Measurements from ENCODE around the gene NOL4L. TPM values are rescaled to one million over a fixed set of nuclear protein-coding genes. Genes with fewer than 3 reads are reported as not detected.

Gene NOL4L
- total RNA-seq, 1 donor from 2014 or later, result 11.9 TPM

DNA sequence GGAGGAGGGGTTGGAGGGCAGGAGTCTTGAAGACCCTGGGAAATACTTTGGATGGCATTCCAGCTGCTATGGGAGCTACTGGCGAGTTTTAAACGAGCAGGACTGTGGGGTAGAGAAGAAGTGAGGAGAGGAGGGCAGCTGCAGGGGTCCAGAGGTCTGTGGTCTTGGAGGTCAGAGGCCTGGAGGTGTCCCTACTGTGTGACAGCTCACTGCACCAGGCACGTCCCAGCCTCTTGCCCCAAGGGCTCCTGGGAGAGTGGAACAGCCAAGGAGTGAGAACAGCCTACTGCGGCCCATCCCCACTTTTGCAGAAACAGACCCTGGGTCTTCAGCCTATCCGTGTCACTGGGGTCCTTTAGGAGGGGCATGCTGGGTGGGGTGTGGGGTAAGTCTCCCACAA is 2.9 kb upstream of the NOL4L start:
- Histone ChIP-seq H3K27ac (no peak overlapping the region), H3K4me1 (peaks cover 5% of the 10 kb centered on the region), H3K4me3 (no peak overlapping the region), H3K9me3 (ENCODE audit: low read depth) (no peaks in the 10 kb centered on the region), H3K79me2 (ENCODE audit: low read depth) (no peaks in the 10 kb centered on the region), H3K9ac (no peak overlapping the region), H3K27me3 (peaks cover 51% of the 10 kb centered on the region), H3K36me3 (no peaks in the 10 kb centered on the region), H3F3A (ENCODE audit: low read depth) (peaks cover 33% of the 10 kb centered on the region), H2AFZ (replicated peaks) (no peak overlapping the region), H3K4me2 (no peak overlapping the region), H4K20me1 (ENCODE audit: low read depth) (peaks cover 3% of the 10 kb centered on the region)
- peaks cover 16% of the 10 kb centered on the region for H3K4me1 Mint-ChIP-seq
- H3K36me3 Mint-ChIP-seq, result no peaks in the 10 kb centered on the region
- DNase-seq (ENCODE audit: low spot score), result no peak
- no peak overlapping the region for H3K27ac Mint-ChIP-seq
- peak overlapping the region; percentile 4 for H3K4me3 Mint-ChIP-seq
- H3K9me3 Mint-ChIP-seq, result peaks cover 2% of the 10 kb centered on the region
- TF ChIP-seq, protein P1, sequence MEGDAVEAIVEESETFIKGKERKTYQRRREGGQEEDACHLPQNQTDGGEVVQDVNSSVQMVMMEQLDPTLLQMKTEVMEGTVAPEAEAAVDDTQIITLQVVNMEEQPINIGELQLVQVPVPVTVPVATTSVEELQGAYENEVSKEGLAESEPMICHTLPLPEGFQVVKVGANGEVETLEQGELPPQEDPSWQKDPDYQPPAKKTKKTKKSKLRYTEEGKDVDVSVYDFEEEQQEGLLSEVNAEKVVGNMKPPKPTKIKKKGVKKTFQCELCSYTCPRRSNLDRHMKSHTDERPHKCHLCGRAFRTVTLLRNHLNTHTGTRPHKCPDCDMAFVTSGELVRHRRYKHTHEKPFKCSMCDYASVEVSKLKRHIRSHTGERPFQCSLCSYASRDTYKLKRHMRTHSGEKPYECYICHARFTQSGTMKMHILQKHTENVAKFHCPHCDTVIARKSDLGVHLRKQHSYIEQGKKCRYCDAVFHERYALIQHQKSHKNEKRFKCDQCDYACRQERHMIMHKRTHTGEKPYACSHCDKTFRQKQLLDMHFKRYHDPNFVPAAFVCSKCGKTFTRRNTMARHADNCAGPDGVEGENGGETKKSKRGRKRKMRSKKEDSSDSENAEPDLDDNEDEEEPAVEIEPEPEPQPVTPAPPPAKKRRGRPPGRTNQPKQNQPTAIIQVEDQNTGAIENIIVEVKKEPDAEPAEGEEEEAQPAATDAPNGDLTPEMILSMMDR (IDR thresholded peaks at IDR 0.05), result no peak
- TF ChIP-seq EZH2phosphoT487 (IDR thresholded peaks at IDR 0.05), result no peak
- TF ChIP-seq EZH2 (IDR thresholded peaks at IDR 0.05), result no peak
- H3K27me3 Mint-ChIP-seq (ENCODE audit: insufficient read depth, low read depth), result peaks cover 29% of the 10 kb centered on the region

DNA sequence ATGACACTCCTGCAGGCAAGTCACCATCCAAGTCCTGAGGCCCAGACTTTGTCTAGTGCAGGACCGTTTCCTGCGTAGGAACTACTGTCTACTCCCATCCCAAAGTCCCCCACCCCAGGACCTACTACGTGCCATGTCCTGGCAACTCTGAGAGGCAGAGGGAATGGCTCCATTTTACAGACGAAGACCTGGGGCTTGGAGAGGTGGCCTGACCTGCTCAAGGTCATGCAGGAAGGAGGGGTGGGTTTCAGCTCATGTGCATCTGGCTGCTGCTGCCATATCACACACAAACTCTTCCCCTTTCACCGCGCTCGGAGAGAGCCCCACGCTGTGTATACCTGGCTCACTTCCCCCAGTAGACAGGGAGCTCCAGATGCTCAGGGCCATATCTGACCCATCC is 1.2 kb upstream of the NOL4L start:
- Mint-ChIP-seq H3K4me1 (peaks cover 23% of the 10 kb centered on the region), H3K27me3 (ENCODE audit: insufficient read depth, low read depth) (peaks cover 32% of the 10 kb centered on the region), H3K4me3 (peak overlapping the region; percentile 88), H3K27ac (no peak overlapping the region), H3K36me3 (no peaks in the 10 kb centered on the region), H3K9me3 (peaks cover 2% of the 10 kb centered on the region)
- Histone ChIP-seq H3K9me3 (ENCODE audit: low read depth) (no peaks in the 10 kb centered on the region), H3K36me3 (no peaks in the 10 kb centered on the region), H2AFZ (replicated peaks) (no peak overlapping the region), H3K27ac (no peak overlapping the region), H3K4me1 (peaks cover 20% of the 10 kb centered on the region), H3K27me3 (peaks cover 51% of the 10 kb centered on the region), H4K20me1 (ENCODE audit: low read depth) (peaks cover 3% of the 10 kb centered on the region), H3F3A (ENCODE audit: low read depth) (peaks cover 42% of the 10 kb centered on the region), H3K9ac (no peak overlapping the region), H3K79me2 (ENCODE audit: low read depth) (no peaks in the 10 kb centered on the region), H3K4me3 (no peak overlapping the region), H3K4me2 (no peak overlapping the region)
- TF ChIP-seq, protein P1 (IDR thresholded peaks at IDR 0.05), result no peak
- no peak for TF ChIP-seq EZH2phosphoT487 (IDR thresholded peaks at IDR 0.05)
- TF ChIP-seq EZH2 (IDR thresholded peaks at IDR 0.05), result no peak
- DNase-seq (ENCODE audit: low spot score), result no peak

DNA sequence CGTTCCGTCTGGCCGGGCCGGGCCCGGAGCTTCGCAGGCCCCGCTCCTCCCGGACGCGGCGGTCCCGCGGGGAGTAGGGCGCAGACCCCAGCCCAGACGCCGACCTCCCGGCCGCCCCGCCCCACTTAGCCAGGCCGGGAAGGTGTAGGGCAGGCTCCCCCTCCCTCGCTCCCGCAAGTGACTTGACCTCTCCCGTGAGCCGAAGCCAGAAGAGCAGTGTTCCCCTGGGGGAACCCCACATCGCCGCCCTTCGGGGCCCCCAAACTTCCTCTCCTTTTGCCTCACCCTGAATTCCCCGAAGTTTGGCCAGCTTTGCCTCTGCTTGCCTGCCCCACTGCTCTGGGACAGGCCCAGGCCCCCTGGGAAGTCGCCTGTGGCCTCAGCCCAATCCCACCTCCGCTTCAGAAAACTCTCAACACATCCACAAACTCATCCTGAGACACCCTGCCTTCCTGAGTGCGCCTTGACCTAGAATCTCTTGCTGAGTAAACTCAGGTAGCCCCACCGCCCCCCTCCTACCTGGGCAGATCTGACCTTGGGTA is 524 bp upstream of the NOL4L start:
- Histone ChIP-seq H3K27ac (no peak overlapping the region), H3K79me2 (ENCODE audit: low read depth) (no peaks in the 10 kb centered on the region), H3K4me3 (peak overlapping the region; percentile 66), H4K20me1 (ENCODE audit: low read depth) (peaks cover 3% of the 10 kb centered on the region), H3K4me1 (peaks cover 26% of the 10 kb centered on the region), H3F3A (ENCODE audit: low read depth) (peaks cover 48% of the 10 kb centered on the region), H3K27me3 (peaks cover 51% of the 10 kb centered on the region), H2AFZ (replicated peaks) (no peak overlapping the region), H3K9ac (no peak overlapping the region), H3K4me2 (peak overlapping the region; percentile 83), H3K9me3 (ENCODE audit: low read depth) (no peaks in the 10 kb centered on the region), H3K36me3 (no peaks in the 10 kb centered on the region)
- H3K4me3 Mint-ChIP-seq, result peak overlapping the region; percentile 88
- H3K4me1 Mint-ChIP-seq, result peaks cover 28% of the 10 kb centered on the region
- H3K36me3 Mint-ChIP-seq, result no peaks in the 10 kb centered on the region
- DNase-seq (ENCODE audit: low spot score), result peak; percentile 56
- H3K9me3 Mint-ChIP-seq, result peaks cover 2% of the 10 kb centered on the region
- peaks cover 30% of the 10 kb centered on the region for H3K27me3 Mint-ChIP-seq (ENCODE audit: insufficient read depth, low read depth)
- TF ChIP-seq EZH2phosphoT487 (IDR thresholded peaks at IDR 0.05) (peak; percentile 86), EZH2 (IDR thresholded peaks at IDR 0.05) (peak; percentile 83)
- TF ChIP-seq, protein P1 (IDR thresholded peaks at IDR 0.05), result no peak
- H3K27ac Mint-ChIP-seq, result peak overlapping the region; percentile 38

Data from neural progenitor cell (in vitro differentiated cells).